ENCODE data around the gene MRNIP. TPM values are rescaled to one million over a fixed set of nuclear protein-coding genes. Genes with fewer than 3 reads are reported as not detected.

MRNIP gene
- total RNA-seq, 6 experiments from 2014 or later: 4.7 to 14.7 (median 9.0) TPM

GRCh38 chr5:179834120-179834519, 24.5 kb downstream of the MRNIP start:
- Histone ChIP-seq H3K9me3 (no peaks in the 10 kb centered on the region), H3K4me1 (peaks cover 0 to 51% (median 3%) of the 10 kb centered on the region in 4 donors), H3K4me3 (no peak overlapping the region), H3K27me3 (no peaks in the 10 kb centered on the region), H3K27ac (no peak overlapping the region), H3K36me3 (peaks cover 21 to 79% (median 49%) of the 10 kb centered on the region in 4 donors)
- WGBS (ENCODE audit: insufficient coverage, low coverage, low lambda C conversion rate, missing lambda C conversion rate): 54% methylated on average over 5 of the region's 8 CpGs
- TF ChIP-seq CTCF (IDR thresholded peaks at IDR 0.05): no peak
- TF ChIP-seq POLR2A (IDR thresholded peaks at IDR 0.05): no peak
- ATAC-seq (peak in 3 of 4 donors; percentile 1 to 14 (median 2)), DNase-seq (no peak)
- intact Hi-C loops (cut with DNase I): no loop called here

- no peak overlapping the region for H3K27ac ChIP-seq
These were observed 24.9 kb downstream of the MRNIP start for GRCh38 chr5:179833709-179834070.

GRCh38 chr5:179833056-179833708, 25.4 kb downstream of the MRNIP start:
- Histone ChIP-seq H3K4me3 (no peak overlapping the region), H3K36me3 (peaks cover 21 to 87% (median 56%) of the 10 kb centered on the region in 4 donors), H3K27me3 (no peaks in the 10 kb centered on the region), H3K9me3 (no peaks in the 10 kb centered on the region), H3K27ac (peak overlapping the region in 1 of 3 donors; percentile 2), H3K4me1 (peaks cover 0 to 58% (median 4%) of the 10 kb centered on the region in 4 donors)
- no peak for DNase-seq
- no peak for TF ChIP-seq POLR2A (IDR thresholded peaks at IDR 0.05)
- no peak for TF ChIP-seq CTCF (IDR thresholded peaks at IDR 0.05)
- peak in 2 of 4 donors; percentile 3 to 8 for ATAC-seq
- intact Hi-C loops (cut with DNase I): no loop called here
- WGBS (ENCODE audit: insufficient coverage, low coverage, low lambda C conversion rate, missing lambda C conversion rate): 80% methylated on average over 1 of the region's 23 CpGs

More at GRCh38 chr5:179833709-179834070, 24.9 kb downstream of the MRNIP start:
- Histone ChIP-seq H3K27me3 (no peaks in the 10 kb centered on the region), H3K4me1 (peaks cover 0 to 55% (median 4%) of the 10 kb centered on the region in 4 donors), H3K9me3 (no peaks in the 10 kb centered on the region), H3K36me3 (peaks cover 21 to 84% (median 53%) of the 10 kb centered on the region in 4 donors), H3K4me3 (no peak overlapping the region)
- DNase-seq (no peak), ATAC-seq (no peak)
- peak; percentile 11 for TF ChIP-seq POLR2A (IDR thresholded peaks at IDR 0.05)
- TF ChIP-seq CTCF (IDR thresholded peaks at IDR 0.05): no peak
- intact Hi-C loops (cut with DNase I): no loop called here
- whole genome bisulfite sequencing (ENCODE audit: insufficient coverage, low coverage, low lambda C conversion rate, missing lambda C conversion rate): 92% methylated on average over 3 of the region's 3 CpGs

- 64% methylated on average over 8 of the region's 20 CpGs for WGBS (ENCODE audit: insufficient coverage, low coverage, low lambda C conversion rate, missing lambda C conversion rate)
- H3K4me1 ChIP-seq: peaks cover 0 to 60% (median 7%) of the 10 kb centered on the region in 4 donors
- intact Hi-C loops (cut with DNase I): no loop called here
- ATAC-seq (peak; percentile 17 to 59 (median 45)), DNase-seq (no peak)
- H3K9me3 ChIP-seq: no peaks in the 10 kb centered on the region
- peak overlapping the region in 1 of 3 donors; percentile 2 for H3K27ac ChIP-seq
- H3K4me3 ChIP-seq: no peak overlapping the region
- H3K36me3 ChIP-seq: peaks cover 16 to 87% (median 58%) of the 10 kb centered on the region in 4 donors
- no peaks in the 10 kb centered on the region for H3K27me3 ChIP-seq
- peak; percentile 32 for TF ChIP-seq POLR2A (IDR thresholded peaks at IDR 0.05)
- peak; percentile 8 to 24 (median 14) for TF ChIP-seq CTCF (IDR thresholded peaks at IDR 0.05)
These were observed 26.4 kb downstream of the MRNIP start for GRCh38 chr5:179832039-179832745.
